ENCODE results near the gene C6orf89.
"Not testable (repeated sequence)": the region's sequence is repeated elsewhere in the genome, so short reads cannot be mapped to it uniquely, and the experiment has no call there.

DNA sequence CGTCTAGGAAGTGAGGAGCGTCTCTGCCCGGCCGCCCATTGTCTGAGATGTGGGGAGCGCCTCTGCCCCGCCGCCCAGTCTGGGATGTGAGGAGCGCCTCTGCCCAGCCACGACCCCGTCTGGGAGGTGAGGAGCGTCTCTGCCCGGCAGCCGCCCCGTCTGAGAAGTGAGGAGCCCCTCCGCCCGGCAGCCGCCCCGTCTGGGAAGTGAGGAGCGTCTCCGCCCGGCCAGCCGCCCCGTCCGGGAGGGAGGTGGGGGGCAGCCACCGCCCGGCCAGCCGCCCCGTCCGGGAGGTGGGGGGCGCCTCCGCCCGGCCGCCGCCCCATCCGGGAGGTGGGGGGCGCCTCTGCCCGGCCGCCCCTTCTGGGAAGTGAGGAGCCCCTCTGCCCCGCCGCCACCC is 55.8 kb downstream of the C6orf89 start:
- not testable (repeated sequence) for TF ChIP-seq EZH2 (IDR thresholded peaks at IDR 0.05; ENCODE audit: insufficient read depth, poor library complexity, severe bottlenecking); EZH2phosphoT487 (IDR thresholded peaks at IDR 0.05; ENCODE audit: insufficient read depth, low read depth)
